SK-N-SH (cell line): ENCODE results near the gene LRRC26. TPM values are rescaled to one million over a fixed set of nuclear protein-coding genes. Genes with fewer than 3 reads are reported as not detected.

Experiments
- CTCF ChIA-PET: fragments of 300-600, 350-600 bp; formaldehyde crosslinking; extraction: SDS; loops from one replicate; lab custom pipeline; 2021; lab: Yijun Ruan, JAX
- POLR2A ChIA-PET: fragments of 350-600 bp; sonication (Branson Sonifier 250); formaldehyde crosslinking; extraction: SDS; loops from one replicate; lab custom pipeline; 2020; ENCODE audit warnings: antibody characterized with exemption, inconsistent platforms; lab: Yijun Ruan, JAX
- DNase-seq: peaks from one replicate; pipeline ENCODE4 v3.0.0; 2012
- H2AFZ ChIP-seq: fragments of 200-600 bp; sonication (generic); 2 replicates; pipeline ENCODE4 v1.8.1; 2016; ENCODE audit warnings: antibody characterized with exemption, mild to moderate bottlenecking, low read depth
- H3F3A ChIP-seq: fragments of 200-600 bp; sonication (generic); replicated peaks from 2 replicates; pipeline ENCODE3; 2016; ENCODE audit warnings: antibody characterized with exemption, mild to moderate bottlenecking; ENCODE audit not compliant: insufficient read depth
- H3K27ac ChIP-seq, 2 experiments: fragments of 200-500 bp in 1 of 2; fragments of 200-600 bp in 1 of 2; sonication (Bioruptor generic) in 1 of 2; sonication (generic), shearing (Covaris generic) in 1 of 2; 2 replicates each; pipeline versions ENCODE4 v1.5.1 to v1.6.1; 2014 to 2016; ENCODE audit warnings: low read depth in 2 of 2, inconsistent platforms in 1 of 2, low read length in 1 of 2, mild to moderate bottlenecking in 1 of 2, mixed read lengths in 1 of 2
- H3K27me3 ChIP-seq: fragments of 200-600 bp; sonication (generic), shearing (Covaris generic); 2 replicates; pipeline ENCODE4 v1.6.1; 2016; ENCODE audit warnings: mixed run types; ENCODE audit not compliant: insufficient read depth
- H3K36me3 ChIP-seq, 2 experiments: fragments of 200-500 bp in 1 of 2; fragments of 200-600 bp in 1 of 2; sonication (Bioruptor generic) in 1 of 2; sonication (generic) in 1 of 2; replicated peaks in 1 of 2; 2 replicates each; pipeline versions ENCODE3 to v1.5.1; 2014 to 2016; ENCODE audit warnings: low read length in 1 of 2, mild to moderate bottlenecking in 1 of 2; ENCODE audit not compliant: insufficient read depth in 2 of 2, control insufficient read depth in 1 of 2
- H3K4me1 ChIP-seq, 2 experiments: fragments of 200-500 bp in 1 of 2; fragments of 200-600 bp in 1 of 2; sonication (Bioruptor generic) in 1 of 2; sonication (generic), shearing (Covaris generic) in 1 of 2; 2 replicates each; pipeline versions ENCODE4 v1.5.1 to v1.6.1; 2014 to 2016; ENCODE audit warnings: low read depth in 1 of 2, low read length in 1 of 2, mixed run types in 1 of 2; ENCODE audit not compliant: insufficient read depth in 2 of 2, control insufficient read depth in 1 of 2
- H3K4me2 ChIP-seq: fragments of 200-600 bp; sonication (generic), shearing (Covaris generic); 2 replicates; pipeline ENCODE4 v1.6.1; 2017; ENCODE audit warnings: mixed run types
- H3K4me3 ChIP-seq, 2 experiments: fragments of 200-500 bp in 1 of 2; fragments of 200-600 bp in 1 of 2; sonication (Bioruptor generic) in 1 of 2; sonication (generic), shearing (Covaris generic) in 1 of 2; 2 replicates each; pipeline versions ENCODE4 v1.5.1 to v1.8.1; 2014 to 2016; ENCODE audit warnings: low read depth in 2 of 2, inconsistent platforms in 1 of 2, low read length in 1 of 2, mild to moderate bottlenecking in 1 of 2, mixed read lengths in 1 of 2, moderate library complexity in 1 of 2
- H3K79me2 ChIP-seq: fragments of 200-600 bp; sonication (generic); 2 replicates; pipeline ENCODE4 v1.8.1; 2017; ENCODE audit warnings: mild to moderate bottlenecking; ENCODE audit not compliant: insufficient read depth
- H3K9ac ChIP-seq: fragments of 200-600 bp; sonication (generic); 2 replicates; pipeline ENCODE4 v1.6.1; 2017; ENCODE audit warnings: mixed run types
- H3K9me2 ChIP-seq: fragments of 200-600 bp; sonication (generic); 2 replicates; pipeline ENCODE4 v1.6.1; 2017; ENCODE audit warnings: mixed run types
- H3K9me3 ChIP-seq: fragments of 200-600 bp; sonication (generic); 2 replicates; pipeline ENCODE4 v1.6.1; 2017; ENCODE audit warnings: mixed run types, mild to moderate bottlenecking, moderate library complexity
- H4K20me1 ChIP-seq: fragments of 200-600 bp; sonication (generic); 2 replicates; pipeline ENCODE4 v1.6.1; 2017; ENCODE audit warnings: mild to moderate bottlenecking, mixed run types; ENCODE audit not compliant: insufficient read depth
- CHD2 ChIP-seq: fragments of 150-350 bp; IDR thresholded peaks from 2 replicates; pipeline ENCODE4 v1.6.1; 2018; ENCODE audit warnings: low read length; ENCODE audit not compliant: partially characterized antibody
- ELF1 ChIP-seq: IDR thresholded peaks from 2 replicates; pipeline ENCODE4 v1.4.0; 2012
- EZH2phosphoT487 ChIP-seq: fragments of 200-600 bp; sonication (generic); IDR thresholded peaks from 2 replicates; pipeline ENCODE4 v1.6.1; 2017; ENCODE audit warnings: low read depth, mixed run types, mild to moderate bottlenecking, antibody characterized with exemption, moderate library complexity, borderline replicate concordance
- GABPA ChIP-seq: IDR thresholded peaks from 2 replicates; pipeline ENCODE4 v1.4.0; 2012; ENCODE audit warnings: low read depth, mild to moderate bottlenecking
- JUND ChIP-seq: IDR thresholded peaks from 2 replicates; pipeline ENCODE4 v1.4.0; 2012
- MAX ChIP-seq: IDR thresholded peaks from 2 replicates; pipeline ENCODE4 v1.4.0; 2012; ENCODE audit warnings: low read depth
- MXI1 ChIP-seq: IDR thresholded peaks from 2 replicates; pipeline ENCODE4 v1.6.1; 2012; ENCODE audit warnings: mild to moderate bottlenecking, low read depth, low read length, improper control_type of control experiment
- NFIC ChIP-seq: IDR thresholded peaks from 2 replicates; pipeline ENCODE4 v1.4.0; 2012; ENCODE audit warnings: borderline replicate concordance
- NRF1 ChIP-seq: IDR thresholded peaks from 2 replicates; pipeline ENCODE4 v1.6.1; 2012; ENCODE audit warnings: low read depth, mild to moderate bottlenecking, low read length
- POLR2AphosphoS5 ChIP-seq: IDR thresholded peaks from 2 replicates; pipeline ENCODE4 v1.6.1; 2012; ENCODE audit warnings: low read depth, low read length
- RAD21 ChIP-seq: IDR thresholded peaks from 2 replicates; pipeline ENCODE4 v1.6.1; 2012; ENCODE audit warnings: mild to moderate bottlenecking, low read length
- REST ChIP-seq: IDR thresholded peaks from 2 replicates; pipeline ENCODE4 v1.6.1; 2012; ENCODE audit warnings: mild to moderate bottlenecking, low read depth, low read length, moderate library complexity
- TAF1 ChIP-seq: IDR thresholded peaks from 2 replicates; pipeline ENCODE4 v1.6.1; 2012; ENCODE audit warnings: low read depth, mild to moderate bottlenecking, low read length, moderate library complexity, borderline replicate concordance
- TEAD4 ChIP-seq: IDR thresholded peaks from 2 replicates; pipeline ENCODE4 v1.4.0; 2012; ENCODE audit warnings: mild to moderate bottlenecking, borderline replicate concordance; ENCODE audit not compliant: insufficient read depth
- USF2 ChIP-seq: fragments of 150-350 bp; IDR thresholded peaks from 2 replicates; pipeline ENCODE4 v1.6.1; 2017; ENCODE audit warnings: antibody characterized with exemption, low read length, low read depth, borderline replicate concordance
- ZBTB33 ChIP-seq: IDR thresholded peaks from 2 replicates; pipeline ENCODE4 v1.4.0; 2012; ENCODE audit warnings: low read depth, borderline replicate concordance
- WGBS: methylation state at CpG from one replicate; pipeline ENCODE4 v1.1.6; 2017; ENCODE audit warnings: low lambda C conversion rate; 5-methylcytosine and 5-hydroxymethylcytosine counted together
- polyA plus RNA-seq, 3 experiments: library from polyadenylated mRNA; depleted of rRNA; stranded (reverse); fragments of >200 nt; gene quantifications; 2 replicates each; pipeline ENCODE4 v1.2.3, GENCODE V29; 2012
- TF ChIP-seq, protein P1 (sequence below): fragments of 200-600 bp; sonication (generic); IDR thresholded peaks from 2 replicates; pipeline ENCODE4 v1.6.1; 2017; ENCODE audit warnings: antibody characterized with exemption, mild to moderate bottlenecking, moderate library complexity
- TF ChIP-seq, protein P2 (sequence below): fragments of 150-350 bp; IDR thresholded peaks from 2 replicates; pipeline ENCODE4 v1.6.1; 2016; ENCODE audit warnings: mild to moderate bottlenecking, low read depth, low read length

The LRRC26 gene
- polyA plus RNA-seq, 1 of the 3 experiments (the other 2 are of a cell fraction) = not detected

- CTCF ChIA-PET = no interaction called here
- no peak for DNase-seq
- 72% methylated on average over 34 of the region's 56 CpGs for WGBS
- no peaks in the 10 kb centered on the region for H3F3A ChIP-seq
- POLR2A ChIA-PET = no interaction called here
- H3K4me1 ChIP-seq = peaks cover 0 to 3% of the 10 kb centered on the region in 2 experiments; a peak in 1 of 4 replicates
- H3K4me2 ChIP-seq = no peak overlapping the region
- no peak overlapping the region for H3K9ac ChIP-seq
- no peaks in the 10 kb centered on the region for H4K20me1 ChIP-seq
- H2AFZ ChIP-seq = no peak overlapping the region
- TF ChIP-seq MAX = no peak
- no peak for TF ChIP-seq EZH2phosphoT487
- no peak for TF ChIP-seq ELF1
- no peak for TF ChIP-seq TAF1
- TF ChIP-seq MXI1 = no peak
- no peak for TF ChIP-seq TEAD4
- TF ChIP-seq, protein P1, sequence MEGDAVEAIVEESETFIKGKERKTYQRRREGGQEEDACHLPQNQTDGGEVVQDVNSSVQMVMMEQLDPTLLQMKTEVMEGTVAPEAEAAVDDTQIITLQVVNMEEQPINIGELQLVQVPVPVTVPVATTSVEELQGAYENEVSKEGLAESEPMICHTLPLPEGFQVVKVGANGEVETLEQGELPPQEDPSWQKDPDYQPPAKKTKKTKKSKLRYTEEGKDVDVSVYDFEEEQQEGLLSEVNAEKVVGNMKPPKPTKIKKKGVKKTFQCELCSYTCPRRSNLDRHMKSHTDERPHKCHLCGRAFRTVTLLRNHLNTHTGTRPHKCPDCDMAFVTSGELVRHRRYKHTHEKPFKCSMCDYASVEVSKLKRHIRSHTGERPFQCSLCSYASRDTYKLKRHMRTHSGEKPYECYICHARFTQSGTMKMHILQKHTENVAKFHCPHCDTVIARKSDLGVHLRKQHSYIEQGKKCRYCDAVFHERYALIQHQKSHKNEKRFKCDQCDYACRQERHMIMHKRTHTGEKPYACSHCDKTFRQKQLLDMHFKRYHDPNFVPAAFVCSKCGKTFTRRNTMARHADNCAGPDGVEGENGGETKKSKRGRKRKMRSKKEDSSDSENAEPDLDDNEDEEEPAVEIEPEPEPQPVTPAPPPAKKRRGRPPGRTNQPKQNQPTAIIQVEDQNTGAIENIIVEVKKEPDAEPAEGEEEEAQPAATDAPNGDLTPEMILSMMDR = no peak
- TF ChIP-seq REST = no peak
- no peak for TF ChIP-seq POLR2AphosphoS5
- no peak for TF ChIP-seq CHD2
- TF ChIP-seq, protein P2, sequence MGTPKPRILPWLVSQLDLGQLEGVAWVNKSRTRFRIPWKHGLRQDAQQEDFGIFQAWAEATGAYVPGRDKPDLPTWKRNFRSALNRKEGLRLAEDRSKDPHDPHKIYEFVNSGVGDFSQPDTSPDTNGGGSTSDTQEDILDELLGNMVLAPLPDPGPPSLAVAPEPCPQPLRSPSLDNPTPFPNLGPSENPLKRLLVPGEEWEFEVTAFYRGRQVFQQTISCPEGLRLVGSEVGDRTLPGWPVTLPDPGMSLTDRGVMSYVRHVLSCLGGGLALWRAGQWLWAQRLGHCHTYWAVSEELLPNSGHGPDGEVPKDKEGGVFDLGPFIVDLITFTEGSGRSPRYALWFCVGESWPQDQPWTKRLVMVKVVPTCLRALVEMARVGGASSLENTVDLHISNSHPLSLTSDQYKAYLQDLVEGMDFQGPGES = no peak
- TF ChIP-seq JUND = no peak
- TF ChIP-seq GABPA = no peak
- TF ChIP-seq ZBTB33 = no peak
- no peak for TF ChIP-seq NFIC
- no peak for TF ChIP-seq NRF1
- TF ChIP-seq USF2 = no peak
- no peak for TF ChIP-seq RAD21
- no peaks in the 10 kb centered on the region for H3K9me2 ChIP-seq
- H3K79me2 ChIP-seq = no peaks in the 10 kb centered on the region
- no peaks in the 10 kb centered on the region for H3K9me3 ChIP-seq
- no peak overlapping the region for H3K4me3 ChIP-seq
- peaks cover 5% of the 10 kb centered on the region; the same call in 1 of the 2 replicates for H3K27me3 ChIP-seq
- H3K27ac ChIP-seq = no peak overlapping the region
- H3K36me3 ChIP-seq = no peaks in the 10 kb centered on the region
These were observed 8.9 kb downstream of the LRRC26 start for GRCh38 chr9:137160716-137161557.
